Measurements from ENCODE around the gene OR52I2. TPM values are rescaled to one million over a fixed set of nuclear protein-coding genes. Genes with fewer than 3 reads are reported as not detected.

OR52I2 gene
- total and polyA plus RNA-seq, 2 donors (not counting 1 experiment from before 2014, with no cell fraction given), result not detected

- H3K4me2 ChIP-seq (ENCODE audit: extremely low read depth, insufficient read depth, low read length), result no peak overlapping the region
- no peak for TF ChIP-seq CTCF (conservative IDR thresholded peaks at IDR 0.05 in 1 of 2, IDR thresholded peaks at IDR 0.05 in 1 of 2; ENCODE audit: low read depth in 1 of 2, low read length in 2 of 2)
- no peak for TF ChIP-seq EZH2 (IDR thresholded peaks at IDR 0.05; ENCODE audit: low read length, missing control alignments)
- H3K36me3 ChIP-seq (ENCODE audit: control insufficient read depth, insufficient read depth, low read length), result no peaks in the 10 kb centered on the region
- DNase-seq (ENCODE audit: low read depth in 2 of 2), result no peak
- no peak overlapping the region for H2AFZ ChIP-seq (ENCODE audit: low read length)
- H3K4me3 ChIP-seq (replicated peaks in 1 of 4; ENCODE audit: control extremely low read depth in 1 of 4, insufficient read depth in 1 of 4, low read depth in 3 of 4, low read length in 4 of 4), result no peak overlapping the region
- no peaks in the 10 kb centered on the region for H3K9me3 ChIP-seq (ENCODE audit: control insufficient read depth, insufficient read depth, low read depth, low read length)
- H3K27ac ChIP-seq (ENCODE audit: insufficient read depth, low read length), result no peak overlapping the region
- no peaks in the 10 kb centered on the region for H3K79me2 ChIP-seq (ENCODE audit: control insufficient read depth, insufficient read depth, low read length)
- H3K4me1 ChIP-seq (ENCODE audit: control insufficient read depth, extremely low read depth, insufficient read depth, low read length), result no peaks in the 10 kb centered on the region
- H3K9ac ChIP-seq (ENCODE audit: insufficient read depth, low read length), result no peak overlapping the region
- H3K27me3 ChIP-seq (ENCODE audit: control insufficient read depth, insufficient read depth, low read length), result no peaks in the 10 kb centered on the region
- no peaks in the 10 kb centered on the region for H4K20me1 ChIP-seq (ENCODE audit: control insufficient read depth, extremely low read depth, insufficient read depth, low read length)
Observed at GRCh38 chr11:4543561-4543960, 38.0 kb upstream of the OR52I2 start.

DNA sequence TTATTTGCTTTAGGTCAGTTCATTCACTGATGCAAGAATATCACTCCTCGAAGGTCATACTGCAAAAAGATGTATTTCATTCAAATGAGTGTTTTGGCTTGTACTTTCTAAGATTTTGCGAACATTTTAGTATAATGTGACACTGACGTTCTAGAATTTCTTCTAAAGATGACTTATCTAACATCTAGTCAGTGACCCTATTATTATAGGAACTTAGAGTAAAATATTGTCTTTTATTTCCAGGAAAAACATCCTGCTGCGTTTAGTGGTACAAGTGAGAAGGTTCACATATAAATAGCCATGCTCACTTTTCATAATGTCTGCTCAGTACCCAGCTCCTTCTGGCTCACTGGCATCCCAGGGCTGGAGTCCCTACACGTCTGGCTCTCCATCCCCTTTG is 36.7 kb upstream of the OR52I2 start, which contains the start of gene OR52M1:
Gene OR52M1, plus strand, starts transcription at position 301 of the 400 bp plus-strand sequence. Its CDS starts 0 bp downstream, at position 301.
- Histone ChIP-seq H3K4me2 (ENCODE audit: extremely low read depth, insufficient read depth, low read length) (no peak within 1 kb of the TSS), H4K20me1 (ENCODE audit: control insufficient read depth, extremely low read depth, insufficient read depth, low read length) (no peaks in the 10 kb centered on the region), H3K4me3 (replicated peaks in 1 of 4; ENCODE audit: control extremely low read depth in 1 of 4, insufficient read depth in 1 of 4, low read depth in 3 of 4, low read length in 4 of 4) (no peak within 1 kb of the TSS), H3K9ac (ENCODE audit: insufficient read depth, low read length) (no peak within 1 kb of the TSS), H3K27me3 (ENCODE audit: control insufficient read depth, insufficient read depth, low read length) (no peaks in the 10 kb centered on the region), H3K36me3 (ENCODE audit: control insufficient read depth, insufficient read depth, low read length) (no peaks in the 10 kb centered on the region), H3K4me1 (ENCODE audit: control insufficient read depth, extremely low read depth, insufficient read depth, low read length) (no peaks in the 10 kb centered on the region), H3K79me2 (ENCODE audit: control insufficient read depth, insufficient read depth, low read length) (no peaks in the 10 kb centered on the region), H3K27ac (ENCODE audit: insufficient read depth, low read length) (no peak within 1 kb of the TSS), H3K9me3 (ENCODE audit: control insufficient read depth, insufficient read depth, low read depth, low read length) (no peaks in the 10 kb centered on the region), H2AFZ (ENCODE audit: low read length) (no peak within 1 kb of the TSS)
- no peak for TF ChIP-seq CTCF (conservative IDR thresholded peaks at IDR 0.05 in 1 of 2, IDR thresholded peaks at IDR 0.05 in 1 of 2; ENCODE audit: low read depth in 1 of 2, low read length in 2 of 2)
- no peak for TF ChIP-seq EZH2 (IDR thresholded peaks at IDR 0.05; ENCODE audit: low read length, missing control alignments)
- DNase-seq (ENCODE audit: low read depth in 2 of 2), result no peak

DNA sequence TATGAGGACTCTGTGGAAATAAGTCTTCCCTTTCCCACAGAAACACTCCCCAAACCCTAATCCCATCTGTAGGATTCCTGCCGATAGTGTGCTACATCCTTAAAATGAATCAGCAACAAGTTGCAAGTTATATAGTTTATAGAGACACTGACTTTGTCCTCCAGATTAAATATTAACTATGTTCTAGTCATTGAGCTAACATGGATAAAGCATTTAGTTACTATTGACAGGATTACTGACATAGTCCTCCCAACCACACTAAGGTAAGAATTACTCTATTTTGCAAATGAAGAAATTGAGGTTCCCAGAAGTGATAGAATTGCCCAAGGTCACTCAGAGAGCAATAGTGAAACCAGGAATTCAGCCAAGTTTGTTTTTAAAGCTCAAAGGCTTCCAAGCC is 34.7 kb upstream of the OR52I2 start:
- H3K9me3 ChIP-seq (ENCODE audit: control insufficient read depth, insufficient read depth, low read depth, low read length), result no peaks in the 10 kb centered on the region
- H3K27ac ChIP-seq (ENCODE audit: insufficient read depth, low read length), result no peak overlapping the region
- no peaks in the 10 kb centered on the region for H3K36me3 ChIP-seq (ENCODE audit: control insufficient read depth, insufficient read depth, low read length)
- H3K79me2 ChIP-seq (ENCODE audit: control insufficient read depth, insufficient read depth, low read length), result no peaks in the 10 kb centered on the region
- H3K4me3 ChIP-seq (replicated peaks in 1 of 4; ENCODE audit: control extremely low read depth in 1 of 4, insufficient read depth in 1 of 4, low read depth in 3 of 4, low read length in 4 of 4), result no peak overlapping the region
- DNase-seq (ENCODE audit: low read depth in 2 of 2), result no peak
- H2AFZ ChIP-seq (ENCODE audit: low read length), result no peak overlapping the region
- no peaks in the 10 kb centered on the region for H3K27me3 ChIP-seq (ENCODE audit: control insufficient read depth, insufficient read depth, low read length)
- TF ChIP-seq CTCF (conservative IDR thresholded peaks at IDR 0.05 in 1 of 2, IDR thresholded peaks at IDR 0.05 in 1 of 2; ENCODE audit: low read depth in 1 of 2, low read length in 2 of 2) (no peak), EZH2 (IDR thresholded peaks at IDR 0.05; ENCODE audit: low read length, missing control alignments) (no peak)
- no peak overlapping the region for H3K4me2 ChIP-seq (ENCODE audit: extremely low read depth, insufficient read depth, low read length)
- no peak overlapping the region for H3K9ac ChIP-seq (ENCODE audit: insufficient read depth, low read length)
- no peaks in the 10 kb centered on the region for H3K4me1 ChIP-seq (ENCODE audit: control insufficient read depth, extremely low read depth, insufficient read depth, low read length)
- H4K20me1 ChIP-seq (ENCODE audit: control insufficient read depth, extremely low read depth, insufficient read depth, low read length), result no peaks in the 10 kb centered on the region

Data from fibroblast of lung (primary cell).